22Rv1 (cell line): Measurements from ENCODE around the gene RPS19.

Experiments
- ZFX ChIP-seq: fragments of 450-650 bp; IDR thresholded peaks from 2 replicates; pipeline ENCODE4 v1.6.1; 2017; ENCODE audit warnings: antibody characterized with exemption, borderline replicate concordance
- TF ChIP-seq, protein P1 (sequence below): fragments of 450-650 bp; IDR thresholded peaks from 2 replicates; pipeline ENCODE4 v1.5.1; 2017; ENCODE audit warnings: mild to moderate bottlenecking

DNA sequence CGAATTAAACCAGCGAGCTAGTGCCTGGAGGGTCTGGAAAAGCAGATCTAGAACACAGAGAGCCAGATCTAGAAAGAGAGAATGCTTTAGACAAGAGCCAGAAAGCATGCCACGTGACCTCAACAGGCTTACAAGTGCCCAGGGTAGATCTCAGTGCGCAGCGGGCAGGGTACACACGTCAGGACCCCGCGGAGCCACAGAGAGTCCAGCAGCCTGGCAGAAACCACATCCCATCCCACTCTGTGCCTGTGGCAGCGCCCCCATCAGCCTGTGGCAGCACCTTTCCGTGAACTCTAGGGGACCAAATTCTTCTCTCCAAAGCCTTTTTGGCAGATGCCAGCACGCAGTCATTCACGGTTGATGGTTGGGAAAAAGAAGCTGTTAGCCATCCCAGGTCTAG is 28.9 kb downstream of the RPS19 start:
- TF ChIP-seq, protein P1, sequence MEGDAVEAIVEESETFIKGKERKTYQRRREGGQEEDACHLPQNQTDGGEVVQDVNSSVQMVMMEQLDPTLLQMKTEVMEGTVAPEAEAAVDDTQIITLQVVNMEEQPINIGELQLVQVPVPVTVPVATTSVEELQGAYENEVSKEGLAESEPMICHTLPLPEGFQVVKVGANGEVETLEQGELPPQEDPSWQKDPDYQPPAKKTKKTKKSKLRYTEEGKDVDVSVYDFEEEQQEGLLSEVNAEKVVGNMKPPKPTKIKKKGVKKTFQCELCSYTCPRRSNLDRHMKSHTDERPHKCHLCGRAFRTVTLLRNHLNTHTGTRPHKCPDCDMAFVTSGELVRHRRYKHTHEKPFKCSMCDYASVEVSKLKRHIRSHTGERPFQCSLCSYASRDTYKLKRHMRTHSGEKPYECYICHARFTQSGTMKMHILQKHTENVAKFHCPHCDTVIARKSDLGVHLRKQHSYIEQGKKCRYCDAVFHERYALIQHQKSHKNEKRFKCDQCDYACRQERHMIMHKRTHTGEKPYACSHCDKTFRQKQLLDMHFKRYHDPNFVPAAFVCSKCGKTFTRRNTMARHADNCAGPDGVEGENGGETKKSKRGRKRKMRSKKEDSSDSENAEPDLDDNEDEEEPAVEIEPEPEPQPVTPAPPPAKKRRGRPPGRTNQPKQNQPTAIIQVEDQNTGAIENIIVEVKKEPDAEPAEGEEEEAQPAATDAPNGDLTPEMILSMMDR: no peak
- TF ChIP-seq ZFX: no peak
